HG03095 (cell line): ENCODE data around the gene DNAH7.
"Not testable (repeated sequence)": the region's sequence is repeated elsewhere in the genome, so short reads cannot be mapped to it uniquely, and the experiment has no call there.

ENCODE experiments used
- ATAC-seq: cut with Tn5 transposase; IDR thresholded peaks from one replicate; pipeline ENCODE4 v1.9.1; 2021; ENCODE audit warnings: moderate library complexity; ENCODE audit not compliant: unreplicated experiment

Gene DNAH7

GRCh38 chr2:196068271-196069209 is at the start of gene DNAH7:
TSS of gene DNAH7 (minus strand) at chr2:196068837. CDS start at chr2:196068711, 126 bp downstream.
- ATAC-seq: peak; percentile 99

GRCh38 chr2:196117214-196117705 is 48.6 kb upstream of the DNAH7 start:
- ATAC-seq: no peak

- no peak for ATAC-seq
These were observed 44.7 kb upstream of the DNAH7 start for GRCh38 chr2:196113061-196113974.

GRCh38 chr2:196112418-196113034 is 43.9 kb upstream of the DNAH7 start:
- no peak for ATAC-seq

- no peak for ATAC-seq
These were observed 40.0 kb upstream of the DNAH7 start for GRCh38 chr2:196108604-196109003.

- ATAC-seq: no peak
These were observed 37.3 kb upstream of the DNAH7 start for GRCh38 chr2:196105951-196106350.

GRCh38 chr2:196104066-196104465 is 35.4 kb upstream of the DNAH7 start:
- no peak for ATAC-seq

- ATAC-seq: no peak
These were observed 35.0 kb upstream of the DNAH7 start for GRCh38 chr2:196103626-196104025.

- peak; percentile 95 for ATAC-seq
These were observed 32.8 kb upstream of the DNAH7 start for GRCh38 chr2:196101325-196101991.

- ATAC-seq: no peak
These were observed 31.3 kb upstream of the DNAH7 start for GRCh38 chr2:196099916-196100315.

- ATAC-seq: no peak
These were observed 29.4 kb upstream of the DNAH7 start for GRCh38 chr2:196097864-196098660.

GRCh38 chr2:196096982-196097745 is 28.5 kb upstream of the DNAH7 start:
- no peak for ATAC-seq

- ATAC-seq: no peak
These were observed 27.6 kb upstream of the DNAH7 start for GRCh38 chr2:196096264-196096663.

- ATAC-seq: not testable (repeated sequence)
These were observed 20.8 kb upstream of the DNAH7 start for GRCh38 chr2:196089448-196089847.

- ATAC-seq: no peak
These were observed 19.6 kb upstream of the DNAH7 start for GRCh38 chr2:196088203-196088602.

- peak; percentile 60 for ATAC-seq
These were observed 18.1 kb upstream of the DNAH7 start for GRCh38 chr2:196086517-196087368.

GRCh38 chr2:196083601-196084000 is 15.0 kb upstream of the DNAH7 start:
- ATAC-seq: no peak

- ATAC-seq: no peak
These were observed 11.9 kb upstream of the DNAH7 start for GRCh38 chr2:196080526-196080925.
